Sciatic nerve (tissue), 2 donors: ENCODE measurements around the gene TNFSF15. TPM values are rescaled to one million over a fixed set of nuclear protein-coding genes. Genes with fewer than 3 reads are reported as not detected.
"Not testable (repeated sequence)": the region's sequence is repeated elsewhere in the genome, so short reads cannot be mapped to it uniquely, and the experiment has no call there.

ENCODE experiments used
- ATAC-seq: fragments of 200-7000 bp; cut with Tn5 transposase; one replicate; pipeline ENCODE4 v1.9.1; 2020; ENCODE audit warnings: mild to moderate bottlenecking, moderate library complexity
- DNase-seq: peaks from one replicate; pipeline ENCODE4 v3.0.0-alpha.2; 2020; ENCODE audit warnings: low spot score
- intact Hi-C: fragments of 100-400 bp; cut with DNase I; formaldehyde crosslinking; loops from one replicate; pipeline ENCODE4 v1.14.2; 2022
- total RNA-seq: library from RNA; stranded (reverse); fragmentation: NEBNext Ultra II Directional; extraction: Animal tissue kit (Norgen Biotek cat#: 25700); gene quantifications from one replicate; pipeline ENCODE4 v1.2.1, GENCODE V29; 2021
- donor health status: DM: no; HTN: no; CAD: no.
- donor health status: DM: no; HTN: no; CAD: no.

Gene TNFSF15
- total RNA-seq, 1 donor from 2014 or later = 11.9 TPM

GRCh38 chr9:114735704-114736103 lies 70.1 kb downstream of the TNFSF15 start:
- no peak for ATAC-seq
- intact Hi-C loops = no loop called here
- DNase-seq = no peak

DNA sequence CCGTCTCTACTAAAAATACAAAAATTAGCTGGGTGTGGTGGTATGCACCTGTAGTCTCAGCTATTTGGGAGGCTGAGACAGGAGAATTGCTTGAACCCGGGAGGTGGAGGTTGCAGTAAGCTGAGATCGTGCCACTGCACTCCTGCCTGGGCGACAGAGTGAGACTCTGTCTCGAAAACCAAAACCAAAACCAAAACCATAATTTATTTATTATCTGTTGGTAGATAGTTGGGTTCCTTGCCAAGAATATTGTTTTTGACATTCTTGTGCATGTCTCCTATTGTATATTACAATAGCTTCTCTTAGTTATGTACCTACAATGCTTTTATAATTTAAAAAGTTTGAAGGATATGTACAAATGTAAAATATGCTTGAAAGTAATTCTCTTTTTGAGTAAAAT lies 70.7 kb downstream of the TNFSF15 start:
- DNase-seq, intact Hi-C loops, ATAC-seq: not testable (repeated sequence)

Other genes starting within 250 kb of the TNFSF15 start
- gene ATP6V1G1, start 218.3 kb downstream of the TNFSF15 start, total RNA-seq = 61.7 TPM
- gene TMEM268, start 194.7 kb downstream of the TNFSF15 start, total RNA-seq = 7.4 TPM
- not detected for gene TEX53, start 148.2 kb downstream of the TNFSF15 start, total RNA-seq
- not detected for gene TEX48, start 123.8 kb downstream of the TNFSF15 start, total RNA-seq
- 3.1 TPM for gene TNFSF8, start 124.6 kb upstream of the TNFSF15 start, total RNA-seq